GM21447 (cell line): ENCODE measurements around the gene PRDM4.
"Not testable (repeated sequence)": the region's sequence is repeated elsewhere in the genome, so short reads cannot be mapped to it uniquely, and the experiment has no call there.

Source experiments
- ATAC-seq: cut with Tn5 transposase; IDR thresholded peaks from one replicate; pipeline ENCODE4 v1.9.1; 2021; ENCODE audit not compliant: unreplicated experiment

The PRDM4 gene

DNA sequence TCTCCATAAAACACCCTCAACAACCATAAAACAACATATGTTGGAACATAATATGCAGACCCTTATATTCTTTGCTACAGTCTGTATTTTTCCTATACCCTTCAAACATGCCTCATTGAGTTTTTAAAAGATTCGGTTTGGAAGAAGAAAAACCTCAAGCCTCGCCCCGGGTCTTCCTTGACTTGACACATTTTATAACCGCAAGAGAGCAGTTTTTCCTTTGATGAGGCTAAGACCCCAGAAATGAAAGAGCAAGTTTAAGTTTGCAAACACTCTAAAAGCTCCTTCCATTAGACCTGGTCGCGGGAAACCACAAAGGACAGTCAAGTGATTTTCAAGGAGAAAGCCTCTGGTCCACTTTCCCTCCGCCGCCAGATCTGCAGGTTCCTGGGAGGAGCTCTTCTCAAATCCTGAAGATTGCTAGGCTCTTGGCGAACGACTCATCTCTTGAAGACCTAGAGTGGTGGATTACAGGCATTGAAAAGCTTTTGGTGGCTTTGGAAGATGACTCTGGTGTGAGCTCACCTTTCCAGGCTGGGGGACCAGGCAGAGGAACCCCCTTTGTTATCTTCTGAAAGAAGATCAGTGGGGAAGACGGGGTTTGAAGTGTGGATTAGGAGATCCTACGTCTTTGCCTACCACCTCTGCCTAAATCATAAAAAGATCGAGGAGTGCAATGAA is 13.6 kb upstream of the PRDM4 start, which contains the start of gene ASCL4:
Gene ASCL4, plus strand, starts transcription at position 356 of the 681 bp plus-strand sequence. CDS start 515 bp downstream, outside the sequence.
- no peak for ATAC-seq

GRCh38 chr12:107767466-107767865 is 6.5 kb upstream of the PRDM4 start:
- ATAC-seq, result no peak

DNA sequence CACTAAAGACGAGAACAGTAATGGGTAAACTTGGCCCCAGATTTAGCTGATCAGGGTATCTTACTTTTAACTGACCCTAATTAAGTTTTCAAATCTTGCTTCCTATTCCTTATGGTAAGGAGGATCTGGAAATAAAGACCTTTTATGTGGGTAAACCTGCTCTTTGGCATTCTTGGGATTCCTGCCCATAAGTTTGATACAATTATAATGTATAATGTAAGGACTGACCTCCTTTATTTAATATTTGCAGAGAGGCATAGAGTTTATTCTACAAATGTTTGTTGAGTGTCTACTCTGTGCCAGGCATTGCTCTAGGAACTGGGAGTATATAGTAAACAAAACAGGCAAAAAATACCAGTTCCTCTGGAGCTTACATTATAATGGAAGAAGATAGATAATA is 4.4 kb upstream of the PRDM4 start:
- ATAC-seq, result no peak

- ATAC-seq, result no peak
Measured at GRCh38 chr12:107764626-107765025, 3.7 kb upstream of the PRDM4 start.

DNA sequence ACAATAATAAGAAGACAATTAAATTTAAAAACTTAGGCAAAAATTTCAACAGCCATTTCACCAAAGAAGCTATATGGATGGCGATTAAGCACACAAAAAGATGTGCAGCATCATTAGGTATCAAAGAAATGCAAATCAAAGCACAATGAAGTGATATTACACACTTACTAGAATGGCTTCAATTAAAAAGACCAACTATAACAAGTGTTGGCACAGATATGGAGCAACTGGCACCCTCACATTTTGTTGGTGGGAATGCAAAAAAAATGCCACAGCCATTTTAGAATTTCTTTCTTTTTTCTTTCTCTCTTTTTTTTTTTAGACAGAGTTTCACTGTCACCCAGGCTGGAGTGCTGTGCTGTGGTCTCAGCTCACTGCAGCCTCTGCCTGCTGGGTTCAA is 1.9 kb upstream of the PRDM4 start:
- no peak for ATAC-seq

DNA sequence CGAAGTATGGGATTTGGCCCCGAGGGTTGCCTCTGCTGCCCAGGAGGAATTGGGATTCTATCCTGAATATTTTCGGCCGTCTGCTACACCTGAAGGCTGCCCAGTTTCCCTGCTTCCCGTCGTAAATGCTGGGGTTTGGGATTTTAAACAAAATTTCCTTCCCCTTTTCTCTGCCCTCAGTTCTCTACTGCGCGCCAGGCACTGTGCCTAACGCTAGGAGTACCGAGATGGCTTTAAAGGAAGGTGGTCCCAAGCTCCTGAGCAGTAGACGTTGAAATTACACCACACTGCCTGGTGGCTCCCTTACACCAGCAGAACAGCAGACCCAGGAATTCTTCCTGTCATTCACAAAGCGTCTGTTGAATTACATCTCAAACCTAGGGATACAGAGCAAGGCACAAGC is 566 bp upstream of the PRDM4 start:
- no peak for ATAC-seq

DNA sequence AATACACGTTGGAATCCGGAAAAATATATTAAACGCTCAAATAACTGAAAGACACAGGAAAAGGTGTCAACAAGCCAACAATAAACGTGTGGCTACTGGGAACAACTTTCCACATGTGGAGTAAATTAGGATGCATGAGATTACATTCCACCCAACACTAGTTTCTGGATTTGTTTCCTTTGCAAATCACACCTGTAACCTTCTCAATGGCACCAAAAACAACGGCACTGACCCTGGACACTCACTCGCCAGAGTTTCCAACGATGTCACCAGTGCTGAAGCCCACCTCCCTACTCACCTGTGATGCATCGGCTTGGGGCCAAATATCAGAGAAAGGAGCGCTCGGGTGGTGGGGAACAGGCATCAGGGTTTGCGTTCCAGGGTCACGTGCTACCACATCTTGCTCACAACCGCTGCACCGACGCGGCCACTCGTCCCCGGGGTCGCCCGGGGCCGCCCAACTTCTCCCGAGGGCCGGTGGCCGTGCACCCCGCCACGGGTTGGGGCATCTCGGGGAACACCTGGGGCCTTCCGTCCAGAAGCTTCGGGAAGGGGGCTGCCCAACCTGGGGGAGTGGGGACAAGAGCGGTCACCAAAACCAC is 629 bp downstream of the PRDM4 start:
- ATAC-seq, result peak; percentile 38

DNA sequence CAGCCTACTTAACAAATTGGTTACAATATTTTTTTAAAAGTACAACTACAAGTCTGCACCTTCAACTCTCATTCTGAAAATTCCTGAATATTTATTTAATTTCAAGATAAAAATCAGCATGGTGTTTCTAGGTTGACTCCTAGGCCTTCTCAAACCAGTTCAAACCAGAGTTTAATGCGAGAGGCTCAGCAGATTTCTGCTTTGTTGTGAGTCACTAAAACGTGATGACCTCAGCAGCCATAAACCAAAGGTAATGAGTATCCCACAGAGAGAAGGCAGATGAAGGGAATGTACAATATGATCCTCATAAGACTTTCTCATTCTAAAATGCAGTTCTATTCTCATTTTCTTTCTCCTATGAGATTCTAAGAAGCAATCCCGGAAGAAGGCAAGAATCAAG is 1.5 kb downstream of the PRDM4 start:
- ATAC-seq, result no peak

DNA sequence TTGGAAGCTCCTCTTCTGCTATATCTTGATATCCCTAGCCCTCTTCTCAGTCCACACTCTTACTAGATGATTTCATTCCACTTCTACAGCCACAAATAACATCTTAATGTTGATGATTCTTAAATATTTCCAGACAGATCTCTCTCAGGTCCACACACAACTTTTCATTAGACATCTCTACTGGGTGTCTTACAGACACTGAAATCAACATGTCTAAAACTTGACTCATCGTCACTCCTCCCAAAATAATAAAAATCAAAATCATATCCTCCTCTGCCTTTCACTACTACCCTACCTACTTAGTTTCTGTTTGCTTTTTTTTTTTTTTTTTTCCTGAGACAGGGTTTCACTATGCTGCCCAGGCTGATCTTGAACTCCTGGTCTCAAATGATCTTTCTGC is 11.9 kb downstream of the PRDM4 start:
- no peak for ATAC-seq

DNA sequence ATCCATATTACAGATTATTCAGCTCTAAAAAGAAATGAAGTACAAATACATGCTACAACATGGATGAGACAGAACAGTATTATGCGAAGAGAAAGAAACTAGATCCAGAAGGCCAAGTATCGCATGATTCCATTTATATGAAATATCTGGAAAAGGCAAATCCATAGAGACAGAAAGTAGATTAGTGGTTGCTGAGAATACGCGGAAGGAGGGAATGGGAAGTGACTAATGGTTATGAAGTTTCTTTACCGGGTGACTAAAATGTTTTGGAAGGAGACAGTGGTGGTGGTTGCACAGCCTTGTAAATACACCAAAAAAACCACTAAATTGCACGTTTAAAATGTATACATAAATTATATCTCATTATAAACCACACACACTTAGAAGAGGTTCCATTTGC is 12.5 kb downstream of the PRDM4 start:
- no peak for ATAC-seq

GRCh38 chr12:107736914-107737313 is 24.0 kb downstream of the PRDM4 start:
- peak; percentile 99 for ATAC-seq

DNA sequence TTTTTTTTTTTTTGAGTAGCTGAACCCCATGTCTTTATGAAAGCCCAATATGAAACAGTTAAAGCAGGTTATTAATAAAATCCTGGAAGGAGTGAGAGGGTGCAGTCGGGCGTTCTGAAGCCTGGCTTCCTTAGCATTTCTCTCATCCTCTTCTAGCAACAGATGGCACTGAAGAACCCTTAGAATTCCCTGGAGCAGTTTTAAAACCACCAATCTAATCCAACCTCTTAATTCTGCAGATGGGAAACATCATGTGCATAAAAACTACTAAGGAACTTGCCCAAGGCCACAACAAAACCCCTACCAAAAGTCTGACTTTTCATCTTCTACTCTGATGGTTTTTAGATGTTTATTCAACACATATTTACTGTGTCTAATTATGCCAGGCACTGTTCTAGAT is 25.2 kb downstream of the PRDM4 start:
- ATAC-seq, result no peak

DNA sequence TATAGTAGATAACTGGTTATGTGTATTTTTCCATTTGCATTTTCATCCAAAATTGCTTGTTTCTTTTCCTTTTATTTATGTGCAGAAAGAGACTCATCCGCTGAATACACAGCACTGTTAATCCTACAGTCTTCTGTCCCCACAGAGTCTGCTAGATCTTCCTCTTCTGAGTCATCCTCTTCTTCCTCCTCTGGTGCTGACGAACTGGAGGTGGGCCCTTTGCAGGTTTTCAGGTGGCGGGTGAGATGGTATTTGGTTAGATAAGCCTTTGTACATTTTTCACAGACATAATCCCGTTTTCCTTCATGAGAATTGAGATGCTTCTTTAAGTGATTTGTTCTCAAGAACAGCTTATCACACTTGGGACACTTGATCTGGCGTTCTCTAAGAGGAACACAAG is 26.8 kb downstream of the PRDM4 start:
- ATAC-seq, result no peak

DNA sequence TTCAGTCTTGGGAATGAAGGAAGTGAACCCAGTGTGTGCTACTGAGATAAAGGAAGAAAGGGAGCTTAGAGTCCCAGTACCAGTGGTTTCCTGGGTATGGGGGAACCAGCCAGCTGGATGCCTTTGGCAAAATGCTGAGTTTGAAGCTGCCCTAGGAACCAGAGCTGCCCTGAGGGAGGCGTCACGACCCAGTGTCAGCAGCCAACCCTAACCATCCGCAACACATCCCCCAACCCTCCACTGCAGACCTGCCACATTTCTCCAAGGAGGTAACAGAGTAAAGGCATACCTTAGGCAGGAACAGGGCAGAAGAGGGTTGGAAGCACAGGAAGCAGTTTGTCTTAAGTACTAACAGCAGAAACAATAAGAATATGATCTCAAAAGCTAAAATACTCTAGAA is 28.6 kb downstream of the PRDM4 start:
- ATAC-seq, result no peak

DNA sequence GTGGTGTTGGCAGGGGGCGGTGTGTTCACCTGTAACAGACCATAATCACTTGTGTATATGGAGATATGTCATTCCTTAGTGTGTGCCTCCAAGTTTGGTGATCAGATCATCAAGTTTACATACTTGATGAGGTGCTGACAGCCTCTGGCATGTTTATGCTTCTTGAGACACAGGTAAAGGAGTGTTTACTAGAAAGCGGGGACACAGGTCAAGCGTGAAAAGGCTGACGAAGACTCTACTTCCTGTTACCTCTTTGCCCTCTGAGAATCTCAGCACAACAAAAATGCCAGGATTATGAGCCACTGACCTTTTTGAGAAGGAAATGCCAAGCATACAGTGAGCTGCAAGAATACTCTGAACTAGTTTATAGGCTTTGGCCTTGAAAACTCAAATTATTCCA is 29.6 kb downstream of the PRDM4 start:
- peak; percentile 66 for ATAC-seq

- ATAC-seq, result no peak
Measured at GRCh38 chr12:107730618-107731341, 30.2 kb downstream of the PRDM4 start.

DNA sequence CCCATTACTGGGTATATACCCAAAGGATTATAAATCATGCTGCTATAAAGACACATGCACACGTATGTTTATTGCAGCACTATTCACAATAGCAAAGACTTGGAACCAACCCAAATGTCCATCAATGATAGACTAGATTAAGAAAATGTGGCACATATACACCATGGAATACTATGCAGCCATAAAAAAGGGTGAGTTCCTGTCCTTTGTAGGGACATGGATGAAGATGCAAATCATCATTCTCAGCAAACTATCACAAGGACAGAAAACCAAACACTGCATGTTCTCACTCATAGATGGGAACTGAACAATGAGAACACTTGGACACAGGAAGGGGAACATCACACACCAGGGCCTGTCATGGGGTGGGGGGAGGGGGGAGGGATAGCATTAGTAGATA is 33.2 kb downstream of the PRDM4 start:
- ATAC-seq, result not testable (repeated sequence)

DNA sequence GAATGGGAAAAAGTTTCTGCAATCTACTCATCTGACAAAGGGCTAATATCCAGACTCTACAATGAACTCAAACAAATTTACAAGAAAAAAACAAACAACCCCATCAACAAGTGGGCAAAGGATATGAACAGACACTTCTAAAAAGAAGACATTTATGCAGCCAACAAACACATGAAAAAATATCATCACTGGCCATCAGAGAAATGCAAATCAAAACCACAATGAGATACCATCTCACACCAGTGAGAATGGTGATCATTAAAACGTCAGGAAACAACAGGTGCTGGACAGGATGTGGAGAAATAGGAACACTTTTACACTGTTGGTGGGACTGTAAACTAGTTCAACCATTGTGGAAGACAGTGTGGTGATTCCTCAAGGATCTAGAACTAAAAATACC is 33.6 kb downstream of the PRDM4 start:
- not testable (repeated sequence) for ATAC-seq

DNA sequence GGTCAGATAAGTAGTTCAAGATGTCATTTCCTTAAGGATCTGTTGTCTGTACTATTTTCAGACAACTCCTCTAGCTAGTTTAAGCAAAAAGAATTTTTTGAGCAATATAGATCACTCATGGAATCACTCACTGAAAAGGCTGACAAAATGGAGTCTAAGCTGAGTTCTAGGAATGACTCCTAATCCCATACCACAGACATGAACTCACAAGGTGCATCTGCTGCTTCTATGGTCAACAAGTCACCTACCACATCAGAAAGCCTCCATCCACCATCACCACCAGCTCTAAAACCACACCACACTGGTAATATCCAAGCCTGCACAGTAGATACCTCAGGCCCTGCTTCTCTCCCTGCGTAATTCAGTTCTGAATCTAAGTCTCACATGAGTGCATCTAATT is 42.3 kb downstream of the PRDM4 start:
- ATAC-seq, result no peak

- no peak for ATAC-seq
Measured at GRCh38 chr12:107715780-107716179, 45.2 kb downstream of the PRDM4 start.

DNA sequence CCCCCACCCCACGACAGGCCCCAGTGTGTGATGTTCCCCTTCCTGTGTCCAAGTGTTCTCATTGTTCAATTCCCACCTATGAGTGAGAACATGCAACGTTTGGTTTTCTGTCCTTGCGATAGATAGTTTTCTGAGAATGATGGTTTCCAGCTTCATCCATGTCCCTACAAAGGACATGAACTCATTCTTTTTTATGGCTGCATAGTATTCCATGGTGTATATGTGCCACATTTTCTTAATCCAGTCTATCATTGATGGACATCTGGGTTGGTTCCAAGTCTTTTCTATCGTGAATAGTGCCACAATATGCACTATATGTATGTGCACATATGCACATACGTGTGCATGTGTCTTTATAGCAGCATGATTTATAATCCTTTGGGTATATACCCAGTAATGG is 55.4 kb downstream of the PRDM4 start:
- not testable (repeated sequence) for ATAC-seq

GRCh38 chr12:107704041-107704440 is 56.9 kb downstream of the PRDM4 start:
- no peak for ATAC-seq
